Right atrium auricular region (tissue), 2 donors: ENCODE measurements around the gene MAPK6. TPM values are rescaled to one million over a fixed set of nuclear protein-coding genes. Genes with fewer than 3 reads are reported as not detected.

ENCODE experiments used
- DNase-seq: peaks from one replicate; pipeline ENCODE4 v3.0.0-alpha.2; 2019; ENCODE audit warnings: low spot score
- H3K27ac ChIP-seq, 2 donors: fragments of 200-600 bp; sonication (generic); 1 replicate in 1 of 2; 2 replicates in 1 of 2; pipeline ENCODE4 v1.5.1; 2016 to 2019
- H3K27me3 ChIP-seq, 2 donors: fragments of 200-600 bp; sonication (generic); one replicate each; pipeline versions ENCODE4 v1.5.1 to v1.6.0; 2017 to 2019
- H3K36me3 ChIP-seq: fragments of 200-600 bp; sonication (generic); one replicate; pipeline ENCODE4 v1.5.1; 2016
- H3K4me1 ChIP-seq, 2 donors: fragments of 200-600 bp; sonication (generic); one replicate each; pipeline versions ENCODE4 v1.5.1 to v1.6.0; 2017 to 2019
- H3K4me3 ChIP-seq, 2 donors: fragments of 200-600 bp; sonication (generic); 1 replicate in 1 of 2; 2 replicates in 1 of 2; pipeline ENCODE4 v1.5.1; 2017 to 2019; ENCODE audit warnings: mild to moderate bottlenecking in 1 of 2, moderate library complexity in 1 of 2
- H3K9me3 ChIP-seq, 2 donors: fragments of 200-600 bp; sonication (generic); one replicate each; pipeline ENCODE4 v1.5.1; 2019
- total RNA-seq, 2 donors: library from RNA; depleted of rRNA; stranded (reverse); fragments of >200 nt; gene quantifications; one replicate each; pipeline ENCODE4 v1.1.0, GENCODE V29; 2016
- TF ChIP-seq, protein P1 (sequence below), 2 donors: fragments of 200-600 bp; sonication (generic); IDR thresholded peaks; one replicate each; pipeline ENCODE4 v1.5.1; 2019; ENCODE audit warnings: antibody characterized with exemption in 2 of 2

The MAPK6 gene
- 10 to 100 TPM; 11.6 to 13.4 TPM for total RNA-seq

DNA sequence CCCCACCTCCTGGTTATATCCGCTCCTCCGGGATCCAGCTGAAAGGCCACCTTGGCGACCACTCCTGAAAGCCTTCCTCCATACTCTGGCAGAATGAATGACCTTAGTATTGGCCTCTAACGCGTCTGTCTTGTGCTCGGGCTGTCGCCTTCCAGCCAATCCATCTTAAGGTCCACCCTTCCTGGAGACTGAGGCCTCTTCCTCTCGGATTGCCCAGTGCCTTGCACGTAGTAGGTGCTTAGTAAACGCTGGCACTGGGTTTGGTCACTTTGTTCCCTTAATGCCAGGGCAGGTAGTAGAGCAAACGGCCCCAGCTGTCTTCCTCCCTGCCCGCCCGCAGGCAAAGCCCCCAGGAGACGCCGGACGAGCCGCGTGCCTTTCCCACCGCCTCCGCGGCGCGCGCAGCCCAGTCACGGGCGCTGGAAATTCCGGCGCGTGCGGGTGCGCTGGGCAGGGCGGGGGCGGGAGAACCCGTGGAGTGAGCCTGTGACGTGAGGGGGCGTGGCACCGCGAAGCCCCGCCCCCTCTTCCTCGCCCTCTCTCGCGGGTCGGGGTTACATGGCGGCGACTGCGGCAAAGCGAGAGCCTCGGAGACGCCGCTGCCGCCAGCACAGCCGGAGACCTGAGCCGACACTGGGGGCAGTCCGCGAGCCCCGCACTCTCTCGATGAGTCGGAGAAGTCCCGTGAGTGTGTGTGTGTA is at the start of gene MAPK6:
Gene MAPK6, plus strand, starts transcription at position 527 of the 701 bp plus-strand sequence. CDS start 27,242 bp downstream, outside the sequence.
- peak within 1 kb of the TSS; percentile 60 to 63 for H3K4me3 ChIP-seq
- TF ChIP-seq, protein P1, sequence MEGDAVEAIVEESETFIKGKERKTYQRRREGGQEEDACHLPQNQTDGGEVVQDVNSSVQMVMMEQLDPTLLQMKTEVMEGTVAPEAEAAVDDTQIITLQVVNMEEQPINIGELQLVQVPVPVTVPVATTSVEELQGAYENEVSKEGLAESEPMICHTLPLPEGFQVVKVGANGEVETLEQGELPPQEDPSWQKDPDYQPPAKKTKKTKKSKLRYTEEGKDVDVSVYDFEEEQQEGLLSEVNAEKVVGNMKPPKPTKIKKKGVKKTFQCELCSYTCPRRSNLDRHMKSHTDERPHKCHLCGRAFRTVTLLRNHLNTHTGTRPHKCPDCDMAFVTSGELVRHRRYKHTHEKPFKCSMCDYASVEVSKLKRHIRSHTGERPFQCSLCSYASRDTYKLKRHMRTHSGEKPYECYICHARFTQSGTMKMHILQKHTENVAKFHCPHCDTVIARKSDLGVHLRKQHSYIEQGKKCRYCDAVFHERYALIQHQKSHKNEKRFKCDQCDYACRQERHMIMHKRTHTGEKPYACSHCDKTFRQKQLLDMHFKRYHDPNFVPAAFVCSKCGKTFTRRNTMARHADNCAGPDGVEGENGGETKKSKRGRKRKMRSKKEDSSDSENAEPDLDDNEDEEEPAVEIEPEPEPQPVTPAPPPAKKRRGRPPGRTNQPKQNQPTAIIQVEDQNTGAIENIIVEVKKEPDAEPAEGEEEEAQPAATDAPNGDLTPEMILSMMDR (IDR thresholded peaks at IDR 0.05) = no peak
- H3K4me1 ChIP-seq = peaks cover 0 to 31% of the 10 kb centered on the region in 2 donors

DNA sequence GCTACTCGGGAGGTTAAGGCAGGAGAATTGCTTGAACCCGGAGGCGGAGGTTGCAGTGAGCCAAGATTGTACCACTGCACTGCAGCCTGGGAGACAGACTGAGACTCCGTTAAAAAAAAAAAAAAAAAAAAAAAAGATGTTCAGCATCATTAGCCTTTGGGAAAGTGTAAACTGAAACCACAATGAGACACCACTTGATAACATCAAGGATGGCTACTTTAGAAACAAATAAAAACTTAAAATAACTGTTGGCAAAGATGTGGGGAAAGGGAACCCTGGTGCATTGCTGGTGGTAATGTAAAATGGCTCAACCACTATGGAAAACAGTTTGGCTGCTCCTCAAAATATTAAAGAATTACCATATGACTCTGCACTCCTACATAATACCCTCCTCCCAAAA is 49.3 kb upstream of the MAPK6 start:
- no peak overlapping the region for H3K4me3 ChIP-seq
- H3K27ac ChIP-seq = no peak overlapping the region
- TF ChIP-seq, protein P1 (IDR thresholded peaks at IDR 0.05) = no peak

More for the DNA sequence above, at the start of gene MAPK6:
- H3K27me3 ChIP-seq = no peaks in the 10 kb centered on the region
- no peaks in the 10 kb centered on the region for H3K9me3 ChIP-seq
- peak within 1 kb of the TSS; percentile 89 to 92 for H3K27ac ChIP-seq
- peak; percentile 95 for DNase-seq
- H3K36me3 ChIP-seq = no peaks in the 10 kb centered on the region

DNA sequence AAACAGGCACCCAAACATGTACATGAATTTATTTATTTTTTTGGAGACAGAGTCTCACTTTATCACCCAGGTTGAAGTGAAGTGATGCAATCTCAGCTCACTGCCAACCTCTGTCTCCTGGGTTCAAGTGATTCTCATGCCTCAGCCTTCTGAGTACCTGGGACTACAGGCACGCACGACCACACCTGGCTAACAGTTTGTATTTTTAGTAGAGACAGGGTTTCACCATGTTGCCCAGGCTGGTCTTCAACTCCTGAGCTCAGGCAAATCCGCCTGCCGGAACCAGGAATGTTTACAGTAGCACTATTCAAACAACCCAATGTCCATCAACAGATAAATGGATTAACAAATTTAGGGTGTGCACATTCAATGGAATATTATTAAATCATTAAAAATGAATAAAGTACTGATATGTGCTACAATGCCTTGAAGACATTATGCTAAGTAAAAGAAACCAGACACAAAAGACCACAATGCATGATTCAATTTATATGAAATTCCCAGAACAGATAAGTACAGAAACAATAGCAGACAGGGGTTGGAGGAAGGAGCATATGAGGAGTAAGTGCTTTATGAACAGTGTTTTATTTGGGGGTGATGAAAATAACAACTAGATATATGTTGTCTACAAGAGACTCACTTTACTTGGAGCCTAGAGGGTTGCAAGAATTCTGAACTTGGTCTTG is 48.7 kb upstream of the MAPK6 start:
- Histone ChIP-seq H3K27me3 (no peaks in the 10 kb centered on the region), H3K36me3 (no peaks in the 10 kb centered on the region), H3K9me3 (peaks cover 0 to 15% of the 10 kb centered on the region in 2 donors), H3K4me3 (no peak overlapping the region), H3K27ac (no peak overlapping the region), H3K4me1 (peaks cover 0 to 14% of the 10 kb centered on the region in 2 donors)
- no peak for DNase-seq
- TF ChIP-seq, protein P1 (IDR thresholded peaks at IDR 0.05) = no peak

More for the DNA sequence above, 49.3 kb upstream of the MAPK6 start:
- peaks cover 0 to 15% of the 10 kb centered on the region in 2 donors for H3K9me3 ChIP-seq
- no peaks in the 10 kb centered on the region for H3K27me3 ChIP-seq
- peaks cover 3% of the 10 kb centered on the region for H3K36me3 ChIP-seq
- no peak for DNase-seq
- H3K4me1 ChIP-seq = peaks cover 0 to 14% of the 10 kb centered on the region in 2 donors

DNA sequence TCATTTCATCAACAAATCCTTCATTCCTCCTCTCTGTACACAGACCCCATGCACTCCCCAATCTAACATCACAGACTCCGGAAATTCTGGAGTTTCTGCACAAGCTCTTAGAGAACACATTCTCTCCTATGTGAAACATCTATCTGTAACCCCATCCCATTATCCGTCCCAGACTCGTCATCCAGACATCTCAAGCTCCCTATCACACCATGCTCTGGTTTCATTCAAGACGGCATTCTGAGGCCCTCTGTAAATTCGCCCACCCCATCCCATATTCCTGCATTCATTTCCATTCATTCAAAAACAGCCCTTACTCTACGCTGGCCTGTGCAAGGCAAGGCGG is 48.0 kb upstream of the MAPK6 start:
- DNase-seq = no peak

DNA sequence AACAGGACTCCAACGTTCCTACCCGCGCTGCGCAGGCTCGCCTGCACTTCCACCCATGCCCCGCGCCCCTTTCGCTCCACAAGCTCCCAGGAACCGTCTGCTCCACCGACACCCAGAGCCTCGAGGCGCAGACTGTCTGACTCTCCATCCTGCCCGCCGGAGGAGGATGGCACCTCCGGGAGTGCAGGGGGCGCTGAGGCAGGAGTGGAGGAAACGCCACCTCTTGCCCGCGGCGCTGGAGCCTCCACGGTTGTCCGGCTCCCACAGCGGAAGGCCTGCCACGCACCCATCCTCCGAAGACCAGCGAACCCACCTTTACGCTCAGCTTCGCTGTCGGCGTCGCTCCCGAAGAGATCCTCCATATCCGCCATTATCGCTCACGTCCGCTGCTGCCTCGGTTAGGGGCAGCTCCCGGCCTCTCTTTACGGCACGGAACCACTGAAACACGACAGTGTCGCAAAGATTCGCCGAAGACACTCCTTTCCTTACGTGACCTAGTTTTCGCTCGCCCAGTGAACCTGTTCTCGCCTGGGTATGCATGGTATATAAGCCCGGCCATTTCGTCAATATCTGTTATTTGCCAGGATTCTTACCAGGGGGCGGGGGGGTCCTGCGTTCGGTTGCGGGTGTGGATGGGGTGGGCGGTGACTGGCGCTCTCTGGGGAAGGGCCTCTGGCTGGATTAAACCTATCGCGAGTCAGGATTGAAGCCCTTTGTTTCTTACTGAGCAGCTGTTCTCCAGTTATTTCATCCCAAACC is 47.5 kb upstream of the MAPK6 start, which contains the start of gene LEO1:
Gene LEO1, minus strand, starts transcription at position 404 of the 759 bp plus-strand sequence. Its CDS starts 33 bp downstream, at position 371.
- H3K36me3 ChIP-seq = no peaks in the 10 kb centered on the region
- H3K4me1 ChIP-seq = peaks cover 0 to 14% of the 10 kb centered on the region in 2 donors
- H3K27ac ChIP-seq = peak within 1 kb of the TSS; percentile 91 to 93
- TF ChIP-seq, protein P1 (IDR thresholded peaks at IDR 0.05) = peak; percentile 27 to 67
- peak; percentile 87 for DNase-seq
- H3K27me3 ChIP-seq = no peaks in the 10 kb centered on the region
- peaks cover 0 to 15% of the 10 kb centered on the region in 2 donors for H3K9me3 ChIP-seq
- H3K4me3 ChIP-seq = peak within 1 kb of the TSS; percentile 75 to 91

More for the DNA sequence above, 48.0 kb upstream of the MAPK6 start:
- peak overlapping the region; percentile 91 to 93 for H3K27ac ChIP-seq
- no peaks in the 10 kb centered on the region for H3K27me3 ChIP-seq
- H3K9me3 ChIP-seq = peaks cover 0 to 15% of the 10 kb centered on the region in 2 donors
- peak overlapping the region; percentile 75 to 91 for H3K4me3 ChIP-seq
- peaks cover 0 to 14% of the 10 kb centered on the region in 2 donors for H3K4me1 ChIP-seq
- TF ChIP-seq, protein P1 (IDR thresholded peaks at IDR 0.05) = no peak
- H3K36me3 ChIP-seq = no peaks in the 10 kb centered on the region
